ENCODE results near the gene TFR2. TPM values are rescaled to one million over a fixed set of nuclear protein-coding genes. Genes with fewer than 3 reads are reported as not detected.
A peak's percentile ranks its signal among the peaks of the same experiment; 100 is the strongest.

Gene TFR2
- total RNA-seq, 1 experiment from 2014 or later, result 11.8 TPM

- no peak for TF ChIP-seq ZFX (IDR thresholded peaks at IDR 0.05)
- Histone ChIP-seq H2AFZ (ENCODE audit: low read depth, low read length, poor library complexity, severe bottlenecking) (no peak overlapping the region), H3K4me3 (replicated peaks in 1 of 2; ENCODE audit: low read depth in 1 of 2, low read length in 2 of 2) (no peak overlapping the region), H3K27me3 (ENCODE audit: insufficient read depth, low read length) (no peaks in the 10 kb centered on the region), H3K27ac (ENCODE audit: low read depth, low read length) (no peak overlapping the region; the same call in 1 of the 2 replicates), H3K36me3 (ENCODE audit: control insufficient read depth in 1 of 2, insufficient read depth in 2 of 2, low read length in 2 of 2) (peaks cover 20 to 21% of the 10 kb centered on the region in 2 experiments; a peak in 3 of 4 replicates), H3K4me2 (ENCODE audit: low read length) (no peak overlapping the region), H3K9me2 (ENCODE audit: insufficient read depth) (no peaks in the 10 kb centered on the region), H3K4me1 (ENCODE audit: control insufficient read depth in 1 of 2, insufficient read depth in 2 of 2, low read length in 2 of 2) (peaks cover 0 to 5% of the 10 kb centered on the region in 2 experiments; a peak in 1 of 4 replicates), H3K9me3 (ENCODE audit: control insufficient read depth in 1 of 2, insufficient read depth in 1 of 2, low read depth in 1 of 2, low read length in 2 of 2) (no peaks in the 10 kb centered on the region), H3K79me2 (ENCODE audit: insufficient read depth, low read length) (peaks cover 24% of the 10 kb centered on the region), H3K9ac (ENCODE audit: low read length) (no peak overlapping the region), H4K20me1 (ENCODE audit: insufficient read depth) (no peaks in the 10 kb centered on the region)
- ChIA-PET RAD21 (ENCODE audit: low non-redundant PET in 1 of 2, low total read pairs in 2 of 2, uncharacterized antibody in 2 of 2, unreplicated experiment in 2 of 2) (no interaction called here), CTCF (no interaction called here), POLR2A (no interaction called here)
- no TSS peak for BruUV-seq (replicated peaks)
- DNase-seq (ENCODE audit: low read depth, low spot score) (no peak), ATAC-seq (no peak)
- intact Hi-C loops (cut with micrococcal nuclease), result no loop called here
Observed at GRCh38 chr7:100679129-100679926, 38.0 kb upstream of the TFR2 start.

GRCh38 chr7:100678291-100678984, 37.1 kb upstream of the TFR2 start:
- ATAC-seq (no peak), DNase-seq (ENCODE audit: low read depth, low spot score) (no peak)
- Histone ChIP-seq H3K4me3 (replicated peaks in 1 of 2; ENCODE audit: low read depth in 1 of 2, low read length in 2 of 2) (no peak overlapping the region), H4K20me1 (ENCODE audit: insufficient read depth) (no peaks in the 10 kb centered on the region), H3K36me3 (ENCODE audit: control insufficient read depth in 1 of 2, insufficient read depth in 2 of 2, low read length in 2 of 2) (peaks cover 20 to 21% of the 10 kb centered on the region in 2 experiments; a peak in 3 of 4 replicates), H3K9me2 (ENCODE audit: insufficient read depth) (no peaks in the 10 kb centered on the region), H2AFZ (ENCODE audit: low read depth, low read length, poor library complexity, severe bottlenecking) (no peak overlapping the region), H3K4me1 (ENCODE audit: control insufficient read depth in 1 of 2, insufficient read depth in 2 of 2, low read length in 2 of 2) (peaks cover 0 to 6% of the 10 kb centered on the region in 2 experiments; a peak in 1 of 4 replicates), H3K9ac (ENCODE audit: low read length) (no peak overlapping the region), H3K27me3 (ENCODE audit: insufficient read depth, low read length) (no peaks in the 10 kb centered on the region), H3K27ac (ENCODE audit: low read depth, low read length) (no peak overlapping the region), H3K9me3 (ENCODE audit: control insufficient read depth in 1 of 2, insufficient read depth in 1 of 2, low read depth in 1 of 2, low read length in 2 of 2) (no peaks in the 10 kb centered on the region), H3K4me2 (ENCODE audit: low read length) (no peak overlapping the region), H3K79me2 (ENCODE audit: insufficient read depth, low read length) (peaks cover 26% of the 10 kb centered on the region)
- RAD21 ChIA-PET (ENCODE audit: low non-redundant PET in 1 of 2, low total read pairs in 2 of 2, uncharacterized antibody in 2 of 2, unreplicated experiment in 2 of 2), result no interaction called here
- POLR2A ChIA-PET, result no interaction called here
- TF ChIP-seq EZH2 (IDR thresholded peaks at IDR 0.05), result no peak
- no peak for TF ChIP-seq JUND (IDR thresholded peaks at IDR 0.05)
- TF ChIP-seq FOSL1 (IDR thresholded peaks at IDR 0.05; ENCODE audit: low read depth), result no peak
- no peak for TF ChIP-seq ZNF274 (IDR thresholded peaks at IDR 0.05; ENCODE audit: low read depth, low read length)
- no peak for TF ChIP-seq SP1 (IDR thresholded peaks at IDR 0.05; ENCODE audit: low read depth)
- no peak for TF ChIP-seq ELF1 (IDR thresholded peaks at IDR 0.05; ENCODE audit: borderline replicate concordance, low read depth)
- TF ChIP-seq MAX (IDR thresholded peaks at IDR 0.05), result no peak
- TF ChIP-seq TCF7L2 (IDR thresholded peaks at IDR 0.05; ENCODE audit: borderline replicate concordance, extremely low read depth, insufficient read depth, insufficient read length), result no peak
- TF ChIP-seq ZBTB33 (IDR thresholded peaks at IDR 0.05; ENCODE audit: extremely low read depth, insufficient replicate concordance, low read length), result no peak
- TF ChIP-seq POLR2AphosphoS5 (IDR thresholded peaks at IDR 0.05; ENCODE audit: low read depth, low read length), result no peak
- TF ChIP-seq YY1 (IDR thresholded peaks at IDR 0.05; ENCODE audit: extremely low read depth, insufficient replicate concordance, low read depth, low read length), result no peak
- TF ChIP-seq ATF3 (IDR thresholded peaks at IDR 0.05), result no peak
- no peak for TF ChIP-seq CEBPB (IDR thresholded peaks at IDR 0.05; ENCODE audit: low read depth)
- no peak for TF ChIP-seq SRF (IDR thresholded peaks at IDR 0.05; ENCODE audit: low read depth)
- intact Hi-C loops (cut with micrococcal nuclease), result no loop called here
- CTCF ChIA-PET, result no interaction called here
- TSS peak; percentile 46 for BruUV-seq (replicated peaks)

Measured in HCT116 (cell line).